ENCODE results near the gene ARMC5.

DNA sequence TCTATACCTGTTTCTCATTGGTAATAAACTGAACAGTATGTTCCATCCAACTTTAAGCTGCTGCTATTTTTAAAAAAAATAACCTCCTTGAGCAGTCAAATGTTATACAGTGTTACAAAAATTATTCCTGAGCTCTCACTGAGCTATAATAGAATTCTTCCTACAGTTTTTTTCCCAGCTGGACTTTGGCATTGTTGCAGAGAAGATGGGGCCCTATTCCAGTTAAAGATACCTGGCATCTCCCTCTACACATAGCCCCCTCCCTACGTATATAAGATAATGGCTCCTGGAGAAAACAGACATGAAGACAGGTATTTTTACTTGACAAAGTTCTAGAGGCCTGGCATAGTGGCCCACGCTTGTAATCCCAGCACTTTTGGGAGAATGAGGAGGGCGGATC is 29.5 kb upstream of the ARMC5 start:
- TF ChIP-seq, protein P1, sequence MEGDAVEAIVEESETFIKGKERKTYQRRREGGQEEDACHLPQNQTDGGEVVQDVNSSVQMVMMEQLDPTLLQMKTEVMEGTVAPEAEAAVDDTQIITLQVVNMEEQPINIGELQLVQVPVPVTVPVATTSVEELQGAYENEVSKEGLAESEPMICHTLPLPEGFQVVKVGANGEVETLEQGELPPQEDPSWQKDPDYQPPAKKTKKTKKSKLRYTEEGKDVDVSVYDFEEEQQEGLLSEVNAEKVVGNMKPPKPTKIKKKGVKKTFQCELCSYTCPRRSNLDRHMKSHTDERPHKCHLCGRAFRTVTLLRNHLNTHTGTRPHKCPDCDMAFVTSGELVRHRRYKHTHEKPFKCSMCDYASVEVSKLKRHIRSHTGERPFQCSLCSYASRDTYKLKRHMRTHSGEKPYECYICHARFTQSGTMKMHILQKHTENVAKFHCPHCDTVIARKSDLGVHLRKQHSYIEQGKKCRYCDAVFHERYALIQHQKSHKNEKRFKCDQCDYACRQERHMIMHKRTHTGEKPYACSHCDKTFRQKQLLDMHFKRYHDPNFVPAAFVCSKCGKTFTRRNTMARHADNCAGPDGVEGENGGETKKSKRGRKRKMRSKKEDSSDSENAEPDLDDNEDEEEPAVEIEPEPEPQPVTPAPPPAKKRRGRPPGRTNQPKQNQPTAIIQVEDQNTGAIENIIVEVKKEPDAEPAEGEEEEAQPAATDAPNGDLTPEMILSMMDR (IDR thresholded peaks at IDR 0.05) = no peak
- no peak for TF ChIP-seq POLR2A (IDR thresholded peaks at IDR 0.05)
